Renal pelvis (tissue), 4 donors: ENCODE results near the gene SYT2. TPM values are rescaled to one million over a fixed set of nuclear protein-coding genes. Genes with fewer than 3 reads are reported as not detected.

ENCODE experiments used
- DNase-seq: peaks from one replicate; pipeline ENCODE4 v3.0.0-alpha.2; 2013
- polyA plus RNA-seq, 3 donors: library from polyadenylated mRNA; unstranded; fragments of 120-200 nt; gene quantifications; one replicate each; pipeline ENCODE4 v1.2.1, GENCODE V29; 2013; ENCODE audit not compliant: insufficient read length in 3 of 3

The SYT2 gene
- polyA plus RNA-seq, 3 donors = 2.9 to 4.1 (median 3.4) TPM

- DNase-seq = no peak
Measured at GRCh38 chr1:202706851-202707250, 3.4 kb downstream of the SYT2 start.

DNA sequence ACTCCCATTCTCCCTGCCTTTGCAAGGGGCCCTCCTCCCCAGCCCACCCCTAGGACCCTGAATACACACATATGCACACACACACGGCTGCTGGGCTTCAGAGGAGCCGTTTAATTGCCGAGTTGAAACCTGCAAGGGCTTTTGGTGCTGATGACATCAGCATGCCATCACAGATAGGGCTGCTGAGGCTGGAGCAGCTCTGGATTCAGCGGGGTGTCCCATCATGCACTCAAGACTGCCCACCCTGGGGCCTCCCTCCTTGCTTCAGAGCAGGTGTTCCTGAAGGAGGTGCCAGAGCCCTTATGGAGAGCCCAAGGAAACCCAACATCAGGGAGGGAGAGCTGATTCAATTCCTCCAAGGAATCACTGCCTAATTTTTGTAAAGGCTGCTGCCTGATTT lies 5.7 kb downstream of the SYT2 start:
- no peak for DNase-seq

DNA sequence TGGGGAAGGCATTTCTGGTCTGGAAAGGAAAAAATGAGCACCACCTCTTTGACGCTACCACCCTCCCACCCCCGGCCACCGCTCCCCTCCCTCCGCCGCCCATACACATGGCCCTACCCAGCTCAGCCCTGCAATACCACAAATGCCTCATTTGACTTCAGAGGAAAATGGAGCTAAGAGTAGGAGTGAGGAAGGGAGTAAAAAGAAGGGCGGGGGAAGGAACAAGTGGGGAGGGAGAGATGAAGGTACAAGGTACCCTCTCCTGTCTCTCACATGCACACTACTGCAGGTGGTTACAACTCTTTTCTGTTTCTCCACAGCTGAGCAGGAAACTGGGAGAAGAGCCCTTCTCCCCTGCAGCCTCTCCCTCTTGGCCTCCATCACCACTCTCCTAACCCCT lies 7.1 kb downstream of the SYT2 start:
- no peak for DNase-seq

GRCh38 chr1:202702088-202702487 lies 8.2 kb downstream of the SYT2 start:
- DNase-seq = no peak

DNA sequence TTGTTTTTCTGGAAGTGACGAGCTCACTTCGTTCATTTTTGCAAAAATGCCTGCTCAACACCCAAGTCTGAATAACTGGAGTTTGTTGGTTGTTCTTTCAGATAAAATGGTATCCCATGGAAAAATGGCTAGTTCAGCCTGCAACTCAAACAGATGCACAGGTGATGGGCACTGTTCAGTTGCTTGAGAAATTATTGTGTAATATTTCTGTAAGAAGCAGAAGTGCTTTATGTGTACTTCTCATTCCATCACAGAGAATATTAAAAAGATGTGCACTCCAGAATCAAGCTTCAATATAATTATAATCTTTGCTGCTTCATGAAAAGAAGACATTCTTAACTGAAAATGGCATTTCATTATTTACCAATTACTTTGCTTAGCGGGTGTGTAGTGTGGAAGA lies 9.1 kb downstream of the SYT2 start:
- no peak for DNase-seq

GRCh38 chr1:202700061-202700460 lies 10.2 kb downstream of the SYT2 start:
- DNase-seq = no peak

DNA sequence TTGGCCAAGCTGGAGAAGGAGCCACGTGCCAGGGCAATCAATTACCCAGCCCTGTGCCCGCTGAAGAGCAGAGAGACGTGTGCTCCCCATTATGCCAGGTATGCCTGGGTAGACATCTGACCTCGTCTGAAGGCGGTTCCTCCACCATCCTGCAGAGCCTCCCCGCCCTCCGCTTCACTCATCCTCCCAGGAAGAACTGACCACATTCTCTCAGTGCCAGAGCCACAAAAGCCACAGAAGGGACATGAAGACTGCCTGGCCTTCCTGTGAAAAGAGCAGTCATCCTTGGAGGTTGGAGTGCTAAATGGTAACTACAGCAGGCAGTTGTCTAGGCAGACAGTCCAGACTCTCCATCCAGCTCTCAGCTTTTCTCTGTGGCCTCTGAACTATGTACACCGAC lies 12.0 kb downstream of the SYT2 start:
- no peak for DNase-seq

DNA sequence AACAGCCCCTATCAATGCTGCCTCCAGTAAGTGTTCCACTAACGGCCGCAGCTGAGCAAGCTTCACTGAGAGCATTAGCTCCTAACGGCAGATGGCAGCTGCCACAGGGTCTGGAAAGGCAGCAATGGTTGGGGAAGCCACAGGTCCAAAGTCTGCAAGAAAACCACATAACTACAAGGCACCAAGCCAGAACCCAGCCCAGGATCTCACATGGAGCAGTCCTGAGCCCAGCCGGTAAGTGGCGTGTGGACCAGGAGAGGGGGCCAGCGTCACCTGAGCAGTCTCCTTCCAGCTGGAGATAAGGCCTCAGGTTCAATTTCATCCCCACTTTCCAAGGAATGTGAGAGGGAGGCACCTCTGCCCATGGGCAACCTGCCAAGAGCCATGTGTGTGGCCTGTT lies 13.2 kb downstream of the SYT2 start:
- no peak for DNase-seq

DNA sequence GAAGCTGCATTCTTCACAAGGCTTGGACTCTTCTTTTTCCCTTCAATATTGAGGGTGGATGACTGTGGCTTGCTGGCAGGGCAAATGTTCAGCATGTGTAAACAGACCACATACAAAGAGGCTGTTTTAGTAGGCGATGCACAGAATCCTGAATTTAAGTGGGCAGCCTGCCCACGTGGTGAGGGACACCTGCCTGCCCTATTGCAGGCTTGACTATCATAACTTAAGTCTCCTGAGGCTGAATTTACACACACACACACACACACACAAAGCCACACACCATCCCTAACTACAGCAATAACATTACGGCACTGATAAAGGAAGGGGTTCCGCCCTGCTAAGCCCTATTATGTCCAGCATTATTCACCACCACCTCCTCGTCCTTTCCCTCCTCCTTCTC lies 15.9 kb downstream of the SYT2 start:
- DNase-seq = no peak

DNA sequence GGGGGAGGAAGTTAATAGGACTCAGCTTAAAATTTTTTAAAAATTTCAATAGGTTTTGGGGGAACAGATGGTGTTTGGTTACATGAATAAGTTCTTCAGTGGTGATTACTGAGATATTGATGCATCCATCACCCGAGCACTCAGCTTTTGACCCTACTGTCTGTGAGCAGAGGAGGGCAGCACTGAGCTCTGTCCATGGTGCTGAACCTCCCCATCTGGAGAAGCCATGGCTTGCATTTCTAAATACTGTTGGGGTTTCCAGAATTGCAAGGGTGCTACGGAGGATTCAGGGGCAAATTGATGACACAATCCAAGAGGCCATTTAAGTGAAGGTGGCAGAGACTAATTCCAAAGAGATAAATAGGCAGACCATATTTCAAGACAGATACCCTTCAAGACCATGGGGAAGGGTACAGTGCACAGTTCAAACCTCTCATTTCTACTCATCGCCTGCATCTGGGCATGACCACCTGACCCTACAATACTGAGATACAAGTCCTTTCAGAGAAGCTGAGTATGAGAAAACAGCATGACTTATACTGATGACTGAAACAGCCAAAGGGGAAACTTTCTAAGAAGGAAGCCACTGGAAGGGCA lies 17.2 kb downstream of the SYT2 start:
- DNase-seq = peak; percentile 80

DNA sequence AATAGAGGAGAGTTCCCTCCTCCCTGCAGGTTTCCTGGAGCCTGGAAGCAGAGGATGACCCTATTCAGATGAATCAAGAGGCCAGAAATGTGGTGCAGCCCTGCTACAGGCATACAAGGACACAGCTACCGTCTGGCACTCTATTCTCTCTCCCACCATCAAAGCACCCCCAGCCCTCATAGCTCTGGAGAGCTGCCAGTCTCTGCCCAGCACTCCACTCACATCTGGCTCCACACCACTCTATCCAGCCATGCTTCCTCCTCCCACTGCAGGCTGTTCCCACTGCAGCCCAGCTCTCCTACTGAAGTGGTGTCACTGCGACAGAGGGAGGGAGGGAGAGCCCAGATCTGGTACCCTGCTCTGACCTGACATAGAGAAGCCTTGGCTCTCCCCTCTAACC lies 18.4 kb downstream of the SYT2 start:
- no peak for DNase-seq

- DNase-seq = no peak
Measured at GRCh38 chr1:202689493-202690342, 20.5 kb downstream of the SYT2 start.

- DNase-seq = no peak
Measured at GRCh38 chr1:202689082-202689481, 21.2 kb downstream of the SYT2 start.

DNA sequence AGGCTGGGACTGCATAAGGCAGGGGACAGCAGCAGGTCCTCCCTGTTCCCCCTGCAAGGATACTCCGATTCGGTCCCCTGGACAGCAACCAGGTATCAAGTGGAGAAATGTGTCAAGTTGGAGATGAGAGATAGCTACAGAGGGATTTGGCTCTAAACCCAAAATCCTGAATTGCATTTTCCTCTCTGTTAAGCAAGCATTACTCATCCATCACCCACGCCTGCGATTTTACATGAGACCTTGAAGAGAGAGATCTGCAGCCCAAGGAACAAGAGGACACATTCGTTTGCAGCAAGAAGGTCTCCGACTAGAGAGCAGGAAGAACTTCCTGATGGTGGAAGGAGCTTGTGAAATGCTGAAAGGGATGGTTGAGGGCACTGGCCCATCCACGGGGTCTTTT lies 21.9 kb downstream of the SYT2 start:
- DNase-seq = no peak

DNA sequence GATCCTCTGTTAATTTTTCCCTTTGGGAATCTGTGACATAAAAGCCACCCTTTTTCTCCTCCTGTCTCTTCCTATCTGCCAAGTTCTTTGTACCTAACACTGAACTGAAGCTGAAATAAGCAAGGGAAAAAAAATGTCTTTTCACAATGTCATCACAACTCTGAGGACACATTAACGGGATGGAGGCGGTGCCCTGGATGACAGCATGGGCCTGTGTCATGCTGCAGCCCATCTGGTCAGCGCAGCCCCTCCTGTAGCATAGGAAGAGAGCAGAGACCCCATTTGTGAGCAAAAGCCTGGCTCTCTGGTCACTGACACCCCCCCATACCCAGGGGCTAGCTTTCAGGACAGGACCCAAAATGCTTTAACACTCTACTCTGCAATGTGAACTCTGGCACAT lies 22.5 kb downstream of the SYT2 start:
- DNase-seq = no peak

DNA sequence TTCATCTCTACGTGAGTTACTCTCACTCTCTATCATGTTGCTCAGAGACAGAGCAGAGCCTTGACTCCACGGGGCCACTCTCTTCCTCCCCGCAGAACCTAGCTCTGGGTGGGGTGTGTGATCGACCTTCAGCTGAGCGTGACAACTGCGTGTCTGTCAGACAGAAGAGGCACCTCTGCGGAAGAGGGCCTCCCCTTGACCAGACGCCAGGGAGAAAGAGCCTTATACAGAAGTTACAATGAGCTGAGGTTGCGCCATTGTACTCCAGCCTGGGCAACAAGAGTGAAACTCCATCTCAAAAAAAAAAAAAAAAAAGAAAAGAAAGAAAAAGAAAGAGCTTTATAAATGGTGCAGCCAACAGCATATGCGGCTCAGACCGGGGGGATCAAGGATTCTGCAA lies 22.9 kb downstream of the SYT2 start:
- DNase-seq = no peak

DNA sequence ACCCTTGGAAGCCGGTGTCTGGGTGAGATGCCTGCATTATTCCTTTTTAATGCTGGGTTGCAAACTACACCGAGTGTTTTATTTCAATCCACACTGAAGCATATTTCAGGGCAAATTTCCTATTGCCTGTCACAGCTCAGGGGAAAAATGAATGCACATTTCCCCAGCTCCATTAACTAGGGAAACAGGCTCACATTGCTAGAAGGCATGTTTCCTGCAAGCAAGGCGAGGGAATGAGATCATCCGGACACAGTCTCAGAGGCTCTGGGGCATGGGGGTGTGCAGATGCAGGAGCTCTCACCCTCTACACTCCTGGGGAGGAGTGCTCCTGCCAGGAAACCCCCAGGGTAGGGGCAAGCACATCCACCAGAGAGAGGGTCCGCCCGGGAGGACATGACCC lies 24.6 kb downstream of the SYT2 start:
- no peak for DNase-seq

DNA sequence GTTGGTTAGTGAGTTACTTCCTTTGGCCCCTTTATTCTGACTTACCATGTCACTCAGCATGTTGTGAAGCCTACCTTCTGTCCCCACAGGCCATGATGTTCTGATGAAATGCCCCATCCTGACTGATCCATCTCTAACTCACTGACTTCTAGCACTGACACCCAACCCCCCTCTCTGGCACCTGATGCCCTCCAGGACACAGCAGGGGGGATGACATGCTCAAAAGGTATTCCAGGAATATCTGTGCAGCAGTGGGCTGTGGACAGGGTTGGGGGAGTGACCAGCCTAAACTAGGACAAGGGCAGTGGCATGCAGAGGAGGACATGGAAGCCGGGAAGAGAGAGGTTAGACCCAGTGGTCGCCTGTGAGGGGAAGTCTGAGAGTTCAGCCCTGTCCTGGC lies 25.5 kb downstream of the SYT2 start:
- no peak for DNase-seq

- DNase-seq = no peak
Measured at GRCh38 chr1:202683029-202683428, 27.2 kb downstream of the SYT2 start.

DNA sequence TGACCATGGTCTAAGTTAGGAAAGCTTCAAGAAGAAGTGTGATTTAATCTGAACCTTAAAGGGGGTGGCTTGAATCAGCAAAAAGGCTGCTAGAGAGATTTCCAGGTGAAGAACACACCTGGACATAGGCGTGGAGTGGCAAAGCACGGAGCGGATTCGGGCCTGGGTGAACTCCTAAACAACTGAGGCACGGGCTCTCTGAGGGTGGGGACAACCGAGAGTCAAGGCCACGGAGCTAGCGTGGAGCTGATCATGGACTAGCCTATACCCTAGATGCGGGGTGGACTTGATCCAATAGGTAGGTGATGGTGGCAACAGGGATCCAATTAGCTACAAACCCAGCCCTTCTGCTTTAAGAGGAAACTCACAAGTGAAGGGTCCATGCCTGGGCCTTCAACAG lies 27.8 kb downstream of the SYT2 start:
- no peak for DNase-seq

DNA sequence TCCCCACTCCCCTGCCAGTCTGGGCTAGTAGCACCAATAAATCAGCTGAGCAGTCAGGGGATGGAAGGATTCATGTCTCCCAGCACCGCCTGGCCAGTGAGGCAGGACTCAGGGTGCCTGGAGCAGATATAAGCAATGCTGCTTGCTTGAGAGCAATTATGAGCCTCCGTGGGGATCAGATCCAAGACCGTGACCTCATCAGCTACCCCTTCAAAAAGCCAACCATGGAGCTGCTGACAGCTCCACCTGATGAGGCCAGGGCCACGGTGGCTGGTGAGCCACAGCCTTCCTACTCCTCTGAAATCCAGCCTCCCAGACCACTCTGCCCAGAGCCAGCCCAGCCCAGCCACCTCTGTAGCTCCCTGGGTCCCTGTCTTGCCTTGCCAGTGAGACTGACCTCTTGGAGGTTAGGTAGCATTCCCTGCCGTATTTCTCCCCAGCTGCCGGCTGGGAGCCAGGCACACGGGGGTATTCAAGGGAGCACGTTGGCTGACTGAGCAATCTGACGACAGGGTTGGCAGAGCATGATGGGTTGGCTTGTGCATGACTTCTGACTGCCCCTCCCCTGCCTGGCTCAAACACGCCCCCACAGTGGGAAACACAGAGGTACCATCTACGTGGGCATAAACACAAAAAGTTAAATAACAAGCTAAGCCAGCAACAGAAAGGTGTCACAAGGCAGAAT lies 28.4 kb downstream of the SYT2 start:
- no peak for DNase-seq

DNA sequence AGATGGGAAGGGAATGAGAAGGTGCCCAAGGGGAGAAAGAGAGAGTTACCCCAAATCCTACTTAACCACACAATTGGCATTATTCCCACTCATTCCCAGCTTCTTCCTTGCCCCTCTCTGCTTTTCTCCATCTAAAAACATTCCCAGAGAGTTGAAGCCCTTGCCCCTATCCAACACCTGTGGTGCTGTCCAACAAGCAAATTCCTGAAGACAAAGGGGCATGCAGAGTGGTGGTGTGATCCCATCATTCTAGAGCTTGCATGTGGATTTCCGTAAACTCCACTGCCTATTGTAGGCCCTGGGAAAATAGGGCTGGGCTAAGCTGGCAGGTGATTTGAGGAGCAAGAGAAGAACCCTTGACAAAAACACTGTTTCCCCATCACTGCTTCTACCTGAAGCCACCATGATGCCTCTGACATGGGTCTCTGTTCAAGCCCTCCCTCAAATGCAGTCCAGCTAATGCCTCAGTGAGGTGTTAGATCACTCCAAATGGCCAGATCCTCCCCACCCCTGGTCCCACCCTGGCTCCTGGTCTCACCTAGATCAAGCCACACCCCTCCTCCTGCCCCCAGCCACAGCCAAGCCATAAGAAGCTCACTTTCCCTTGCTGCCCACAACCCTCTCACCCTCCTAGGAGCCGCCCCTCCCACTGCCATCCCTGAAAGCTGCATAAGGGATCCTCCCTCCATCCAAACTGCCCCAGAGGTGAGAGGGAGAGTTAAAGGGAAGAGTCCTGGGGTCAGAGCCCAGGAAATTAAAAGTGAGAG lies 29.5 kb downstream of the SYT2 start:
- peak; percentile 36 for DNase-seq
